GM21619 (cell line): ENCODE results near the gene PZP.
"Not testable (repeated sequence)": the region's sequence is repeated elsewhere in the genome, so short reads cannot be mapped to it uniquely, and the experiment has no call there.

Experiments
- ATAC-seq: cut with Tn5 transposase; IDR thresholded peaks from one replicate; pipeline ENCODE4 v1.9.1; 2021; ENCODE audit not compliant: unreplicated experiment

The PZP gene

DNA sequence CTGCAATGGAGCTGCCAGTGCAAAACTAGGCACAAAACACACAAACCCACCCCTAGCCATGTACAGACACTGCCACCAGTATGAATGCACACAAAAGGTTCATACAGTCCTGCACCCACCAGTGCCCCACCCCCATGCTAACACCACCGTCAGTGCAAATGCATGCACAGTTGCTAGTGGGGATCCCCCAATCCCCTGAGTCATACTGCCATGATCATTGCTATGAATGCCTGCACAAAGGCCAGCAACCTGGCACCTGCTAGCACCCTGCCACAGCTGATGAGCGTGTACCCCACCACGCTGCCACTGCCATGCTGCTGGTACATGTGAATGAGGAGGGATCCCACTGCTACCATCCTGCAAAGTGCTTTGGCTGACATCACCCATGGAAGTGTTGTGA, 23.9 kb downstream of the PZP start:
- no peak for ATAC-seq

- no peak for ATAC-seq
These were observed 27.4 kb downstream of the PZP start for GRCh38 chr12:9180810-9181209.

GRCh38 chr12:9179781-9180180, 28.4 kb downstream of the PZP start:
- ATAC-seq, result no peak

DNA sequence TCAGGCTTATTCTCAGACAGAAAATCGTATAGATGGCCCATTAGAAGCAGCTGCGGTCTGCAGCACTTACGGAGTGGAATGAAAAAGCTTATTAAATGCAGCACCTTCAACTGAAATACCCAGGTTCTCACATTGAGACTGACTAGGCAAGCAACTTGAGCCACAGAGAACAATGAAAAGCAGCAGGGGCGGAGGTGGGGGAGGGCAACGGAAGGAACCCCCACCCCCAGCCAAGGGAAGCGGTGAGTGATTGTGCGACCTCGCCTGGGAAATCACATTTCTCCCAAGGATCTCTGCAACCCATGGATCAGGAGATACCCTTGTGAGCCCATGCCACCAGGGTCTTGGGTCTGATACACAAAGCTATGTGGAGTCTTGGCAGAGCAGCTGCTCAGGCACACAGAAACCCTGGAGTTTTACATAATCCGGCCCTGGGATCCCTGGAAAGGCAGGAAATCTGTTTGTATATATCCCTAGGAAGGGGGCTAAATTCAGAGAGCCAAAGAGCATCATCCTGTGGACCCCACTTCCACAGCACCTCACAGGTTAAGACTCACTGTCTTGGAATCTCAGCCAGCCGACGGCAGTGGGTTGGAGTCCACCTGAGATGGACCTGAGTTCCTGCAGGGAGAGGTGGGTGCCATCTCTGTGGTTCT, 38.1 kb downstream of the PZP start:
- no peak for ATAC-seq

DNA sequence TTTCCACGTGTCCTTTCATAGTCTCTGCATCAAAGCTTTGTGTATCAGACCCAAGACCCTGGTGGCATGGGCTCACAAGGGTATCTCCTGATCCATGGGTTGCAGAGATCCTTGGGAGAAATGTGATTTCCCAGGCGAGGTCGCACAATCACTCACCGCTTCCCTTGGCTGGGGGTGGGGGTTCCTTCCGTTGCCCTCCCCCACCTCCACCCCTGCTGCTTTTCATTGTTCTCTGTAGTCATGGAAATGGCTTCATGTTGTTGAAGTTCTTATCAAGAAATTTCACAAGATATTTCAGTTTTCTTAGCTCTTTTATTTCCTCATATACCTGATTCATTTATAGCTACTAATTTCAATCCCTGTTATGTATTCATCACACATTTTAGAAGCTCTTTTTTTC, 40.9 kb downstream of the PZP start:
- ATAC-seq, result not testable (repeated sequence)

- ATAC-seq, result no peak
These were observed 44.8 kb downstream of the PZP start for GRCh38 chr12:9163392-9163791.

DNA sequence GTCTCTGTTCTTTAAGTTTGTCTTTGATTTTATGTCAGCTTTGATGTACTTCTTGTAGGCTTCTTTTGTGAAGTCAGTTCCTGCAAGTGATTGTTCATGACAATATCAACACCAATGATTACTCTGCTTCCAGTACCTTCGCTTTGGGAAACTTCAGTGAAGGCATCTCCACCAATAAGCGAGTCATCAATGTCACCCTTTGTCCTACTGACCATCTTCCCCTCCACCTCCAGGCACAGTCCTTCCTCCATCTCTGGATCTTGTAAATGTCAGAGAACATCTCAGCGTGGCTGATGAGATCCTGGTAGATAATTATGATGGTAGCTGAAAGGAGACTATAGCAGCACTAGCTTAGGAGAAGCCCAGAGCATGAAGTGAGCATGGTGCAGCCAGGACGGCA, 52.1 kb downstream of the PZP start:
- ATAC-seq, result no peak

GRCh38 chr12:9149372-9149771, 58.8 kb downstream of the PZP start:
- no peak for ATAC-seq

DNA sequence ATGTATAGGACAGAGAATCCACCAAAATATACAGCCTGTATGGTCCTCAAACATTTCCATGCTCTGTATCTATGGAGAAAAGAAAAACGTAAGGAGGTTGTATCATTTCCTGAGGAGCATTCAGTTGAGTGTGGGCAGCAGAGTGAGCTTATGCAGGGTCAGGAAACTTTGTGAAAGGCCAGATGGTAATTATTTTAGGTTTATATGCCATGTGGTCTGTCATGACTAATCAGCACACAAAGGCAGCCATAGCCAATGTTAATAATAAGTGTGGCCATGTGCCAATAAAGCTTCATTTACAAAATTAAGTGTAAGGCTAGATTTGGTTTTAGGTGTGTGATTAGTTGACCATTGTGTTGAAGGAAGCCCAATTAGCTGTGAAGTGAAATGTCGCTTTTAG, 59.3 kb downstream of the PZP start:
- no peak for ATAC-seq

- no peak for ATAC-seq
These were observed 60.7 kb downstream of the PZP start for GRCh38 chr12:9147461-9147860.

GRCh38 chr12:9144730-9145106, 63.5 kb downstream of the PZP start:
- no peak for ATAC-seq

GRCh38 chr12:9143929-9144729, 64.1 kb downstream of the PZP start:
- ATAC-seq, result no peak

DNA sequence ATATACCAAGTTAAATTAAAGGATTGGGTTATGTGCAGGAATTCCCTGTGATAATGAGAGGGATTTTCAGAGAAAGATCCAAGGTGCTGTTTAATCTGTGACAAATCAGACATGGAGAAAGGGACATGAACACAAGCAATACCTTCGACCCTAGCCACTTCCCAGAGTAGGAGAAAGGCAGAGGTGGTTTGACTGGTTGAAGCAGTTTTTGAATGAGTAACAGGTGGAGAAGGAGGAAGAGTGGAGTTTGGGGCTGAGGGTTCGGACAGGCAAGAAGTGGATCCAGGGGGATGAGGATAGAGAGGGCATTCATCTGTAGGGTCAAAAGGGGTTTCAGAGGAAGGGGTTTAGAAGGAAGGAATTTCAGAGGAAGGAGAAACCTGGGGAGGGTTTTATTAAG, 65.1 kb downstream of the PZP start:
- ATAC-seq, result no peak

- ATAC-seq, result not testable (repeated sequence)
These were observed 68.5 kb downstream of the PZP start for GRCh38 chr12:9139588-9140290.

DNA sequence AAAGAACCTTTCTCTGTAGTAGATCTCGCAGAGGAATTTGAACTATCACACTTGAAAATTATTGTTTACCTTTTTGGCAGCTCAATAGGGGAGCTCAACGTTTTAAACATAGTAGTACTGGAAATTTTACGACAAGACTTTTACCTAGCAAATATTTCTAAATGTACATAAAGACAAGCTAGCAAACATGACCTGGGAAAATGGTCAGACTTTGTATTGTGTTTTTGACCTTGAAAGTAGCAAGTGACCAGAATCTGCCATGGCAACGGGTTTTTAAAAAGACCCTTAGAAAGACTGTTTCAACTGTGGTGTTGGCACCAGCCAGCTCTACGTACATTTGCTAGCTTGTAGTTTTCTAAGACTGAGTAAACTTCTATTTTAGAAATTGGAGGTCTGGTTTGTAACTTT, 72.3 kb downstream of the PZP start:
- no peak for ATAC-seq

- no peak for ATAC-seq
These were observed 73.1 kb downstream of the PZP start for GRCh38 chr12:9134981-9135628.

- no peak for ATAC-seq
These were observed 74.8 kb downstream of the PZP start for GRCh38 chr12:9133216-9133916.

DNA sequence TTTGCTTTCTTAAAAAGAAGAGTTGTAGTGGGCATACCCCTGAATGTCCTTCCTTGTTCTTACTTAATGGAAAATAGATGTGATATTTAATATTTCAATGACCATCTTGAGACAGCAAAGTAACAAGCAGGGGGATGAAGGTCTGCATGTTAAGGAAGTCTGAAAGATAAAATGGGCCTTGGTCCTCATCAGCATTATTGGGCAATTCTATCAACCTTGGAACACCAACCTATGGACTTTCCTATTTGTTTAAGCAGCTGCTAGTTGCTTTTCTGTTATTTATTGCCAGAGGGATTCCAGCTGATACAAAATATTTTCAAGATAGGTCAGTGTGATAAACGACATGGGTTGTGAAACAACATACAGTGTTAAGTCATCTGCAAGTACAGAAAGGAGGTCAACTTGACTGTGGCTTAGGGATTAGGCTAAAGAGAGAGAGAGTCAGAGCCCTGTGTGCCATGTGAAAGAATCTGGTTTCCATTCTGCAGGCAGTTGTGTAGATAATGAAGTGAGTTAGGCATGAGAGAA, 76.1 kb downstream of the PZP start:
- no peak for ATAC-seq

GRCh38 chr12:9130244-9130643, 78.0 kb downstream of the PZP start:
- no peak for ATAC-seq

DNA sequence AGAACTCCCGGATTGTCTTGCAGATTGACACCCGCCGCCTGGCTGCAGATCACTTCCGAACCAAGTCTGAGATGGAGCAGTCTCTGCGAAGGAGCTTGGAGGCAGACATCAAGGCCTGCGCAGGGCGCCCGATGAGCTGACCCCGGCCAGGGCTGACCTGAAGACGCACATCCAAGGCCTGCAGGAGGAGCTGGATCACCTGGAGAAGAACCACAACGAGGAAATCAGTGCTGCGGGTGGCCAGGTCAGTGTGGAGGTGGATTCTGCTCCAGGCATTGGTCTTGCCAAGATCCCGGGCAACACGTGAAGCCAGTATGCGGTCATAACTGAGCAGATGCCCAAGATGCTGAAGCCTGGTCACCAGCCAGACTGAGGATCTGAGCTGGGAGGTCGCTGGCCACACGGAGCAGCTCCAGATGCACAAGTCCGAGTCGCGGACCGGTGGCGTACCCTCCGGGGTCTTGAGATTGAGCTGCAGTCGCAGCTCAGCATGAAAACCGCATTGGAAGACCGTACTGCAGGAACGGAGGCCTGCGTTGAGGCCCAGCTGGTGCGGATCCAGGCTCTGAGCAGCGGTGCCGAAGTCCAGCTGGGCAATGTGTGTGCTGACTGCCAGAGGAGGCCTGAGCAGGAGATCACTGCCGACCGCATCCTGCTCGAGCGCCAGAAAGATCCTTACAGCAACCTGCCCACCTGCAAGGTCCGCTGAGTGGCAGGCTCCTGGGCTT, 80.1 kb downstream of the PZP start:
- no peak for ATAC-seq
